ENCODE data around the gene ZNF2.
"Not testable (repeated sequence)": the region's sequence is repeated elsewhere in the genome, so short reads cannot be mapped to it uniquely, and the experiment has no call there.

ZNF2 gene

GRCh38 chr2:95165371-95166064, at the start of gene ZNF2:
Gene ZNF2 (plus strand): TSS chr2:95165809. CDS start chr2:95176227, 10,418 bp downstream.
- in situ Hi-C loops (cut with MboI; ENCODE audit: low sequenced_read_pairs): no loop called here

- in situ Hi-C loops (cut with MboI; ENCODE audit: low sequenced_read_pairs): no loop called here
Measured at GRCh38 chr2:95121093-95121406, 44.6 kb upstream of the ZNF2 start.

GRCh38 chr2:95121407-95122196, 44.0 kb upstream of the ZNF2 start, which contains the start of gene MRPS5:
Gene MRPS5 (minus strand): TSS chr2:95121808. CDS start chr2:95121791, 17 bp downstream.
- in situ Hi-C loops (cut with MboI; ENCODE audit: low sequenced_read_pairs): no loop called here

- in situ Hi-C loops (cut with MboI; ENCODE audit: low sequenced_read_pairs): no loop called here
Measured at GRCh38 chr2:95122197-95122551, 43.4 kb upstream of the ZNF2 start.

- in situ Hi-C loops (cut with MboI; ENCODE audit: low sequenced_read_pairs): no loop called here
Measured at GRCh38 chr2:95138702-95139101, 26.9 kb upstream of the ZNF2 start.

- in situ Hi-C loops (cut with MboI; ENCODE audit: low sequenced_read_pairs): no loop called here
Measured at GRCh38 chr2:95143838-95144237, 21.8 kb upstream of the ZNF2 start.

GRCh38 chr2:95149397-95149984, 16.1 kb upstream of the ZNF2 start:
- in situ Hi-C loops (cut with MboI; ENCODE audit: low sequenced_read_pairs): no loop called here

- in situ Hi-C loops (cut with MboI; ENCODE audit: low sequenced_read_pairs): no loop called here
Measured at GRCh38 chr2:95158441-95158840, 7.2 kb upstream of the ZNF2 start.

GRCh38 chr2:95158891-95159619, 6.6 kb upstream of the ZNF2 start:
- in situ Hi-C loops (cut with MboI; ENCODE audit: low sequenced_read_pairs): no loop called here

GRCh38 chr2:95159690-95160449, 5.7 kb upstream of the ZNF2 start, which contains the start of gene ZNF514:
Gene ZNF514 (minus strand): TSS chr2:95159848. CDS start chr2:95153253, 6,595 bp downstream.
- in situ Hi-C loops (cut with MboI; ENCODE audit: low sequenced_read_pairs): no loop called here

GRCh38 chr2:95165030-95165370, 609 bp upstream of the ZNF2 start:
- in situ Hi-C loops (cut with MboI; ENCODE audit: low sequenced_read_pairs): no loop called here

- in situ Hi-C loops (cut with MboI; ENCODE audit: low sequenced_read_pairs): no loop called here
Measured at GRCh38 chr2:95166065-95166763, 605 bp downstream of the ZNF2 start.

- in situ Hi-C loops (cut with MboI; ENCODE audit: low sequenced_read_pairs): no loop called here
Measured at GRCh38 chr2:95171902-95172301, 6.3 kb downstream of the ZNF2 start.

- in situ Hi-C loops (cut with MboI; ENCODE audit: low sequenced_read_pairs): no loop called here
Measured at GRCh38 chr2:95174031-95174542, 8.5 kb downstream of the ZNF2 start.

GRCh38 chr2:95179451-95179850, 13.8 kb downstream of the ZNF2 start:
- in situ Hi-C loops (cut with MboI; ENCODE audit: low sequenced_read_pairs): no loop called here

GRCh38 chr2:95181774-95182173, 16.2 kb downstream of the ZNF2 start:
- in situ Hi-C loops (cut with MboI; ENCODE audit: low sequenced_read_pairs): no loop called here

GRCh38 chr2:95185197-95185596, 19.6 kb downstream of the ZNF2 start:
- in situ Hi-C loops (cut with MboI; ENCODE audit: low sequenced_read_pairs): no loop called here

- in situ Hi-C loops (cut with MboI; ENCODE audit: low sequenced_read_pairs): no loop called here
Measured at GRCh38 chr2:95185973-95186372, 20.4 kb downstream of the ZNF2 start.

GRCh38 chr2:95192956-95193355, 27.3 kb downstream of the ZNF2 start:
- in situ Hi-C loops (cut with MboI; ENCODE audit: low sequenced_read_pairs): not testable (repeated sequence)

- in situ Hi-C loops (cut with MboI; ENCODE audit: low sequenced_read_pairs): no loop called here
Measured at GRCh38 chr2:95203911-95204310, 38.3 kb downstream of the ZNF2 start.

Data from hTERT RPE-1 (cell line).